DND-41 (cell line): ENCODE results near the gene RAB3C.
"Not testable (repeated sequence)": the region's sequence is repeated elsewhere in the genome, so short reads cannot be mapped to it uniquely, and the experiment has no call there.

Source experiments
- CTCF ChIP-seq: IDR thresholded peaks from 2 replicates; pipeline ENCODE4 v1.5.1; 2012; ENCODE audit warnings: borderline replicate concordance, low read length, moderate library complexity, mild to moderate bottlenecking; ENCODE audit not compliant: poor library complexity, severe bottlenecking; ENCODE audit errors: extremely low read depth
- EZH2 ChIP-seq: IDR thresholded peaks from 3 replicates; pipeline ENCODE4 v1.6.1; 2012; ENCODE audit warnings: borderline replicate concordance, low read depth, mild to moderate bottlenecking, moderate library complexity, low read length, inconsistent platforms; ENCODE audit not compliant: severe bottlenecking

GRCh38 chr5:58602889-58603288, 20.0 kb downstream of the RAB3C start:
- not testable (repeated sequence) for TF ChIP-seq CTCF, EZH2
